GM12865 (cell line): Measurements from ENCODE around the gene SLC17A5.

Experiments
- DNase-seq: peaks from one replicate; pipeline ENCODE4 v3.0.0; 2010; ENCODE audit warnings: low read depth
- H3K4me3 ChIP-seq: 2 replicates; pipeline ENCODE4 v1.5.1; 2011; ENCODE audit warnings: mild to moderate bottlenecking, low read depth, low read length, control low read depth
- TF ChIP-seq, protein P1 (sequence below): IDR thresholded peaks from 2 replicates; pipeline ENCODE4 v1.5.1; 2011; ENCODE audit warnings: low read length, control low read depth, low read depth, inconsistent platforms; ENCODE audit not compliant: insufficient read depth; ENCODE audit errors: missing control alignments

The SLC17A5 gene

DNA sequence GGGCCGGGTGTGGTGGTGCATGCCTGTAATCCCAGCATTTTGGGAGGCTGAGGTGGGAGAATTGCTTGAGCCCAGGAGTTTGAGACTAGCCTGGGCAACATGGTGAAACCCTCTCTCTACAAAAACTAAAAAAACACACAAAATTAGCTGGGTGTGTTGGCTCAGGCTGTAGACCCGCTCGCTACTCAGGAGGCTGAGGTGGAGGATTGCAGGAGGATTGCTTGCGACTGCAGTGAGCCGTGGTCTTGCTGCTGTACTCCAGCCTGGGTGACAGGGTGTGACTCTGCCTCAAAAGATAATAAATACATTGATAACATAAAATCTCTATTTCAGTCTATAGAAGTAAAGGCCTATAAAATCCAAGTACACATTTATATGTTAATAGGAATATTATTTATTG is 49.3 kb downstream of the SLC17A5 start:
- no peak overlapping the region for H3K4me3 ChIP-seq
- TF ChIP-seq, protein P1, sequence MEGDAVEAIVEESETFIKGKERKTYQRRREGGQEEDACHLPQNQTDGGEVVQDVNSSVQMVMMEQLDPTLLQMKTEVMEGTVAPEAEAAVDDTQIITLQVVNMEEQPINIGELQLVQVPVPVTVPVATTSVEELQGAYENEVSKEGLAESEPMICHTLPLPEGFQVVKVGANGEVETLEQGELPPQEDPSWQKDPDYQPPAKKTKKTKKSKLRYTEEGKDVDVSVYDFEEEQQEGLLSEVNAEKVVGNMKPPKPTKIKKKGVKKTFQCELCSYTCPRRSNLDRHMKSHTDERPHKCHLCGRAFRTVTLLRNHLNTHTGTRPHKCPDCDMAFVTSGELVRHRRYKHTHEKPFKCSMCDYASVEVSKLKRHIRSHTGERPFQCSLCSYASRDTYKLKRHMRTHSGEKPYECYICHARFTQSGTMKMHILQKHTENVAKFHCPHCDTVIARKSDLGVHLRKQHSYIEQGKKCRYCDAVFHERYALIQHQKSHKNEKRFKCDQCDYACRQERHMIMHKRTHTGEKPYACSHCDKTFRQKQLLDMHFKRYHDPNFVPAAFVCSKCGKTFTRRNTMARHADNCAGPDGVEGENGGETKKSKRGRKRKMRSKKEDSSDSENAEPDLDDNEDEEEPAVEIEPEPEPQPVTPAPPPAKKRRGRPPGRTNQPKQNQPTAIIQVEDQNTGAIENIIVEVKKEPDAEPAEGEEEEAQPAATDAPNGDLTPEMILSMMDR, result no peak
- DNase-seq, result no peak

DNA sequence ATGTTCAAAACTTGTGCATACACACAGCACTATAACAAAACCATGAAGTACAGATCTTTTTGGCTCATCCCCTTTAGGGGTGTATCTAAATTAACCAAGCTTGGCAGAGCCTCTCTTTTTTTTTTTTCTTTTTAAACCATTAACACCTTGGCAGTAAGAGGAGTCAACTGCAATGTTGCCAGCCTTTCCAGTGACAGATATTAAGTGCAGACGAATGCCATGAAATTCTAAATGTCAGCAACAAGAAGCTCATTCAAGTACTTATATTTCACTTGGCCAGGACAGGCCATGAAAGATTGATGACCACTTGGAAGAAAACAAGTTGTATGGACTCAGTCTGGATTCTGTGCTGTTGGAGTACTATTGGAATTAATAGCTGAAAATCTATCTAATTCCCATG is 49.8 kb downstream of the SLC17A5 start:
- TF ChIP-seq, protein P1, result no peak
- no peak for DNase-seq
- H3K4me3 ChIP-seq, result no peak overlapping the region

DNA sequence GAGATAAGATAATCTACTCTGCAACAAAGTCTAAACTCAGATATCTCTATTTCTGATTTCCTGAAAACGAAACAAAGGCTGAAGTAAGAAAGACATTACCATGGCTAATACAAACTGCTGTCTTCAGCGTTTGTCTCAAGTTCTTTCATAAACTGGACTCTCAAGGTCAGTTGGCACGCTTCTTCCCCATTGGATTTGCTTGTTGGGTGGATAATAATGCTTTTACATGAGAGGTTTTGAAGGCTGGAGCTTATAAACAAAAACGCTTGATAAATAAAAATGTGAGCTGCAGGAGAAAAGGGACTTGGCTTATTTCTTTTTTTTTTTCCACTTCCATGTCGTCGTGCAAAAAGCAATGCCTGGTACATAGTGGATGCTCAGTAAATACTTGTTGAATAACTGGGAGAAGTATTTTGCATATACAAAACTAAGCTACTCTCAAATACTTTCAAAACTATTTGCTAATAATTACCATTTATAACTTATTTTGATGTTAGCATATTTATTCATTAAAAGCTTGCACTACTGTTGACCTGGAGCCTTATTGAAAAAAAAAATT is 67.3 kb downstream of the SLC17A5 start:
- H3K4me3 ChIP-seq, result peak overlapping the region; percentile 58
- TF ChIP-seq, protein P1, result no peak
- peak; percentile 9 for DNase-seq

DNA sequence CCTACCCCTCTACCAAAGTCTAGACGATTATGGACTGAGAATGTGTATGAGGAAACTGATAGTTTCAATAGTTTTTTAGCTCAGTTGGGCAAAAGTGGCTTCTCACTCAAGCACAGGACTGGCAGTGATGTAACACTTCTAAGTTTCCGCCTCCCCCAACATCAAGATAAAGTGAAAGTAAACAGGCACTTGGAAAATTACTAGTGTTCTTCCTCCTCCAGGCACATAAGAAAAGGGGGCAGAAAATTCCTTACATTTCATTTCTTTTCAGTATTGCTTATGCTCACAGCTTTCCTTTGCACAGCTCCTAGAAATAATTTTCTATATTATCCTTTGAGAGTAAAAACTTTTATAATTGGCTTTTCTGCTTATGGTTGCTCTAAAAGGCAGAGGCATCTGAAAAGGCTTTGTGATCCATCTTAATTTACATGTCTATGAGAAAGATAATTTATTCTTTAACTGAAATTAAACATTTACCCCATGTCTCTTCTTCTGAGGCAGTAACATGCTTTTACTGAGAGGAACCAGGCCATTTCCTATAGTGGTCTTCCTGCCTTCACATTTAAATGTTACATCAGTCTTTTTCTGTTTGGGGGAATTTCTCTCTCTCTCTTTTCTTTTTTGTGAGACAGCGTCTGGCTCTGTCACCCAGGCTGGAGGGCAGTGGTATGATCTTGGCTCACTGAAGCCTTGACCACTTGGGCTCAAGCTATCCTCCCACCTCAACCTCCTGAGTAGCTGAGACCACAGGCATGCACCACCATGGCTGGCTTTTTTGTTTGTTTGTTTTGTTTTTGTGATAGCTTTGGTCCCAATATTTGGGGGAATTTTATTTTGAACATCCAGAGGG is 68.0 kb downstream of the SLC17A5 start:
- H3K4me3 ChIP-seq, result peak overlapping the region; percentile 58
- TF ChIP-seq, protein P1, result no peak
- peak; percentile 84 for DNase-seq

DNA sequence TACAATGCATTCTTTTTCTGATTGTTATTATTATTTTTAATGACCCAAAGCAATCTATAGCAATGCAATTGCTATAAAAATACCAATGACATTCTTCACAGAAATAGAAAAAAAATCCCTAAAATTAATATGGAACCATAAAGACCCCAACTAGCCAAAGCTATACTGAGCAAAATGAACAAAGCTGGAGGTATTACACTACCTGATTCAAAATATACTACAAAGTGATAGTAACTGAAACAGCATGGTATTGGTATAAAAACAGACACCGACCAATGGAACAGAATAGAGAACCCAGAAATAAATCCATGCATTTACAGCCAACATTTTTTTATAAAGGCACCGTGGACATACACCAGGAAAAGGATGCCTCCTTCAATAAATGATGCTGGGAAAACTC is 72.5 kb downstream of the SLC17A5 start:
- DNase-seq, result no peak
- H3K4me3 ChIP-seq, result no peak overlapping the region
- TF ChIP-seq, protein P1, result no peak

DNA sequence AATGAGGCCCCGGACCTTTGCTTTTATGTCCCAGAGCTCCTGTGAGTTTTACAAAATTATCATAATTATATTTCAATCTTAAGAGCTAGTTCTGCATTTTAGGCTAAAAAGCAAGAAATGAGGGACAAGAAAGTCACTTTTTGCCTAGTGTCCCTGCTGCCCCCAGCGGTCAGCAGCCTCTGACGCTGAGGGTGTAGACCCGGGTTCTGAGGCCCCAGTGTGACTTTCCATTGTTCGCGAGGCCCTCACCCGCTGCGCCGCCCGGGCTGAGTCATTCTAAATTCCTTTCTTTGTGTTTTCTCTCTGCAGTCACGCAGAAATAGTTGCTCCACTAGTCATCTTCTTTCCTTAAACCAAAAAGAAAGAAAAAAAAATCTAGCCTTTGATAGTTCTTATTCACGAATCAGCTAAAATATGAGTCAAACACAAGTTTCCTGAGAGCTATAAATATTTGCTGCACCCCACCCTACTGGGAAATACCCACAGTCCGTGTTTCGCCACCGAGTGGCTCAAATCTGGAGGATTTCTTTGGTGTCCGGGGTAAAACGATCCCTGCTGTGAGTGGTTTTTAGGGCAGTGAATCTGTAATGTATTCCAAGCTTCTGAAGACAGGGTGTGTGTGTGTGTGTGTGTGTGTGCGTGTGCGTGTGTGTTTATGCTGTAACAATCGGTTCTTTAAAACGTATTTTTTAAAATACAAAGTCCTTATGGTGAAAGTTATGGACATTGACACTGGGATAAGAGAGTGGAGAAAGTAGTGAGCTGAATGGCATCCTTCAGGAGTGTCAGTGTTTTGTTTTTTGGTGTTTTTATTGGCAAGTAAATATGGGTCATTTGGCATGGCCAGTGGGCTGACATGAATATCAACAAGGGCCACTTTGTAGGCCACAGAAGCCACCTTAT is 73.3 kb downstream of the SLC17A5 start:
- peak; percentile 85 for DNase-seq
- TF ChIP-seq, protein P1, result peak; percentile 46
- H3K4me3 ChIP-seq, result peak overlapping the region; percentile 46
